Measurements from ENCODE around the gene CCDC7.
"Not testable (repeated sequence)": the region's sequence is repeated elsewhere in the genome, so short reads cannot be mapped to it uniquely, and the experiment has no call there.

CCDC7 gene

GRCh38 chr10:32699683-32700082, 253.7 kb downstream of the CCDC7 start:
- DNase-seq (ENCODE audit: low read depth in 2 of 2): not testable (repeated sequence)

GRCh38 chr10:32713560-32713959, 267.6 kb downstream of the CCDC7 start:
- DNase-seq (ENCODE audit: low read depth in 2 of 2): no peak

- DNase-seq (ENCODE audit: low read depth in 2 of 2): no peak
Measured at GRCh38 chr10:32731527-32731926, 285.6 kb downstream of the CCDC7 start.

DNA sequence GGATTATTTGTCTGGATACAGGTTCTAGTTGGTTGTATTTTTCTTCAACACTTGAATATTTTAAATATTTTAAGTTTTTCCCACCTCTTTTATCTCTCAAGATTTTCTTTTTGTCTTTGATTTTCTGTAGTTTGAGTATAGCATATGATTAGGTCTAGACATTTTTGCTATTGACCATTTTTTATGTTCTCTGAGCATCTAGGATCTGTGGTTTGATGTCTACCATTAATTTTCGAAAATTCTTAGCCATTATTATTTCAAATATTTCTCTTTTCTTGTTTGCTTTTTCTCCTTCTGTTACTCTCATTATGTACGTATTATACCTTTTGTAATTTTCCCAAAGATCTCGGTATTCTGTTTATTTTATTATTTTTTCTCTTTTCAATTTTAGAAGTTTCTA, 293.0 kb downstream of the CCDC7 start:
- no peak for DNase-seq (ENCODE audit: low read depth in 2 of 2)

GRCh38 chr10:32744321-32744720, 298.4 kb downstream of the CCDC7 start:
- no peak for DNase-seq (ENCODE audit: low read depth in 2 of 2)

DNA sequence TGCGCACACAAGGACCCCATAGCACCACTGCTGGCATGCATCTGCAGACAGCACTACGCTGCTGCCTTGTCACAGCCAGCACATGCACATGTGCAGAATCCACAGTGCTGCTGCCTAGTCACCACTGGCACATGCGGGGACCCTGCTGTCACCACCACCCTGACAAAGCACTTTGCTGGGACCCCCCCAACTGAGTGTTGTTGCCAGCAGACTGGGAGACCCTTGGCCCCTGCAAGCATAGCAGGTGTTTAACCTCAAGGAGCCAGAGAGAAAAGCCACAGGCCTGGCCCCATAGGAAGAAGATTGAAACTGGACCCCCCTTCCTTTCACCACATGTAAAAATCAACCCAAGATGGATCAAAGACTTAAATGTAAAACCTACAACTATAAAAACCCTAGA, 300.9 kb downstream of the CCDC7 start:
- no peak for DNase-seq (ENCODE audit: low read depth in 2 of 2)

GRCh38 chr10:32751582-32751981, 305.6 kb downstream of the CCDC7 start:
- DNase-seq (ENCODE audit: low read depth in 2 of 2): no peak

- not testable (repeated sequence) for DNase-seq (ENCODE audit: low read depth in 2 of 2)
Measured at GRCh38 chr10:32754900-32755299, 309.0 kb downstream of the CCDC7 start.

DNA sequence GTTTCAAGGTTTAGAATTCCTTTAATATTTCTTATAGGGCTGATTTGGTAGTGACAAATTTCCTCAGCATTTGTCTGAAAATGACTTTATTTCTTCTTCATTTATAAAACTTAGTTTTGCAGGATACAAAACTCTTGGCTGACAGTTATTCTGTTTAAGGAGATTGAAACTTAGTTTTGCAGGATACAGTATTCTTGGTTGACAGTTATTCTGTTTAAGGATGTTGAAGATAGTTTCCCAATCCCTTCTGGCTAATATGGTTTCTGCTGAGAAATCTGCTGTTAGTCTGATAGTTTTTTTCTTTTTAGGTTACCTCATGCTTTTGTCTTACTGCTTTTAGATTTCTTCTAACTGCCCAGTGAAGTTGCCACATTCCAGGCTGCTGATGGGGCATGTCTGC, 325.3 kb downstream of the CCDC7 start:
- DNase-seq (ENCODE audit: low read depth in 2 of 2): no peak

DNA sequence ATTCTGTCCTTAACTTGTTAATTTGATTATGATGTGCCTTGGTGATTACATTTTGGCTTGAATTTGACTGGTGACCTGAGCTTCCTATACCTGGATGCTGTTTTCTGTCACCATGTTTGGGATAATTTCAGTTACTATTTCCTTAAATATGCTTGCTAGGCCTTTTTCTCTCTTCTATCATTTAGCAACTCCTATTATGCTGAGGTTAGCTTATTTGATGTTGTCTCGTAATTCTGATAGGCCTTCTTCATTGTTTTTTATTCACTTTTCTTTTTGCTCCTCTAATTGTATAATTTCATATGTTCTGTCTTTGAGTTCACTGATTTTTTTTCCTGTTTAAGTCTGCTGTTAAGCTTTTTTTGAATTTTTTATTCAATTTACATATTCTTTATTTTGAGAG, 327.2 kb downstream of the CCDC7 start:
- DNase-seq (ENCODE audit: low read depth in 2 of 2): no peak

- DNase-seq (ENCODE audit: low read depth in 2 of 2): no peak
Measured at GRCh38 chr10:32786968-32787367, 341.0 kb downstream of the CCDC7 start.

DNA sequence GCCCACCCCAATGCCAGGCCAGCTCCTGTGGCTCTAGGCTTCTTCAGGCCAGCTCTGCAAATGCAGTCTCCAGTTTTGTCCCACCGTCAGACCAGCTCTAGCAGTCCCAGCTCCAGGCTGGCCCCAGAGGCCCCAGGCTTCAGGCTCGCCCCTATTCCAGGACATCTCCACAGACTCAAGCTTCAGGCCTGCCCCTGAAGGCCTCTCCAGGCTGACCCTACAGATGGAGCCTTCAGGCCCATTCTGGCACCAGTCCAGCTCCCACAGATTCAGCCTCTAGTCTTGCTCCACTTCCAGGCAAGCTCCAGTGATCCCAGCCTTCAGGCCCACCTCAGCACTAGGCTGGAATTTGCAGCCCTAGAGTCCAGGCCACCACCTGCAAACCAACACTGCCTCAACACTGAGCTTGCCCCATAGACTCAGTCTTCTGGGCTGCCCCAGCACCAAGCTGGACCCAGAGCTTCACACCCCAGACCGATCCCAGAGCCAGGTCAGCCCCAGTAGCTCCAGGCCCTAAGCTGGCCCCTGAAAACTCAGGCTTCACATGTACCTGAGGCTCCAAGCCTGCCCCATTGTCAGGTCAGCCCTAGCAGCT, 341.8 kb downstream of the CCDC7 start:
- DNase-seq (ENCODE audit: low read depth in 2 of 2): no peak

DNA sequence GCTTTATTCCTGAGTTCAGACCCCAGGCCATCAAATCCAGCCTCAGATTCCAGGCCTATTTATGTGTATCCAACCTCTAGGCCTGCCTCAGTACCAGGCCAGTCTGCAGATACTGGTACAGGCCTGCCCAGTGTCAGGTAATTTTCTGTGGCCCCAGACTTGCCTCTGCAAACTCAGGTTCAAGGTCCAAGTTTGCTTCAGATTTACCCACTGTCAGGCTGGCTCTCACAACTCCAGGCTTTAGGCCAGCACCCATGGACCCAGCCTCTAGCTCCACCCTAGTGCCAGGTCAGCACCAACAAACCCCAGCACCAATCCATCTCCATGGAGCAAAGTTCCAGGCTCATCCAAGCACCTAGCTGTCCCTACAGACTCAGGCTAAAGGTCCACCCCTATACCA, 342.4 kb downstream of the CCDC7 start:
- DNase-seq (ENCODE audit: low read depth in 2 of 2): no peak

- DNase-seq (ENCODE audit: low read depth in 2 of 2): no peak
Measured at GRCh38 chr10:32790483-32790882, 344.5 kb downstream of the CCDC7 start.

DNA sequence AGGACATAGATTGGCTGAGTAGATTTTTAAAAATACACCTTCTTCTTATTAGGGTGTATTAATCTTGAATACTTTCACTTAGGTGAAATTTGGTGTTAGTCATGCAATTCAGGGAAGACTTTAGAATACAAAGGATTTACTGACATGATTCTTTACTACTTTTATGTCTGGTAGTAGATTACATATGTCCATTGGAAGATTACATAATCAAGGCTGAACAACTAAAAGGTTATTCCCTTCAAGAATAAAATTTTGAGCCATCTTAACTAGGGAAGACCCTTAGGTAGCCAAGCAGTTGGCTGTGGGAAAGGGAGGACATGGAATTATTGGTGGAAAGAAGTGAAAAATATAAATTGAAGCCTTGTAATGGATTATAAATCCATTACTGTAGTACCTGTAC, 347.1 kb downstream of the CCDC7 start:
- DNase-seq (ENCODE audit: low read depth in 2 of 2): no peak

DNA sequence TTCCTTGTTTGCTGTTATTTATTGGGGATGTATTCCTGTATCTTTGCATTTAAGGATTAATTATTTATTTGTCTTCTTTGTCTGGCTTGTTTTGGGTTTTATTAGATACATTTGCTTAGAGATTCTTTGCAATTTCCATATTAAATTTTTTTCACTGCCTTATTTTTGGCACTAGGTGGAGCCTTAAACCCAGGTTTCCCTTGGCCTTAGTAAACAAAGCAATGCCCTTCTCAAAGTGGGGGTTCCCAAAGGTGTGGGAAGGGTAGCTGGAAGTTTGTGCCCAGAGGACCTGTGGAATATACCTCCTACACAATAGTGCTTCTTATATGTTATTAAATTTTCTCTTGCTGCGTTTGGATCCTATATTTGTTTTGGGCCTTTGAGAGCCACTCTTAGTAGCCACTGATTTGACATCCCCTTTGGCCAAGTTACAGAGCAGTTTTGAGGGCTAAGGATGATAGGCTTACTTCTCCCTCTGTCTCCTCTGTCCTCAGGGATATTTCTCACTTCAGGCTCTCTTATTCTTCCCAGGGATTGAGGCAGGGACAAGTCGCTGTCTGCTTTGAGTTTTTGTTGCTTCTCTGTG, 349.8 kb downstream of the CCDC7 start:
- peak; percentile 2 to 6 for DNase-seq (ENCODE audit: low read depth in 2 of 2)

GRCh38 chr10:32797393-32797792, 351.5 kb downstream of the CCDC7 start:
- not testable (repeated sequence) for DNase-seq (ENCODE audit: low read depth in 2 of 2)

DNA sequence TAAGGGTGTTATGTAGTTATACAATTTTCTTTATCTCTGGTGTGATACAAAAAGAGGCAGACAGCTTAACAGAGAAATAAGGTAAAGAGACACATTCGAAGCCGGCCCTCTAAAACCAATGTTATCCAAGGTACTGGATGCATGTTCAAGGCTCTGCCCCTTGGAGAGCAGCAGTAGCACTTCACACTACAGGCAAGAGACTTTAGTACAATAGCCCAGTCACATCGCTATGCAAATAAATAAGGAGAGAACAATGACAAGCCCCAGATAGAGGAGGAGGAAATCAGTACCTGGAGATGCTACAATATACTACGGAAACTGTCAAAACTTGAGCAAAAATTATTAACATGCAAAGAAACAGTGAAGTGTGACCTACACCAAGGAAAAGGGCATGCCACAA, 401.0 kb downstream of the CCDC7 start:
- DNase-seq (ENCODE audit: low read depth in 2 of 2): no peak

DNA sequence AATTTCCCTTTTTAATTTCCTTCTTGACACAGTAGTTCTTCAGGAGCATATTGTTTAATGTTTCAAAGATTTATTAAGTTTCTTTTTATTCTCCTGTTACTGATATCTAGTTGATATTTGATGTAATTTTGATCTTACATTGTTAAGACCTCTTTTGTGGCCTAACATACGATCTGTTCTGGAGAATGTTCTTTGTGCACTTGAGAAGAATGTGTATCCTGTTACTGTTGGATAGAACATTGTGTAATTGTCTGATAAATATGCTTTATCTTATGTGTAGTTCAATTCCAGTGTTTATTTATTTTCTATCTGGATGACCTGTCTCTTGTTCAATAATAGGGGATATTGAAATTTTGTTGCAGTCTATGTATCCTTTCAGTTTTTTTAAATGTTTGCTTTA, 405.4 kb downstream of the CCDC7 start:
- no peak for DNase-seq (ENCODE audit: low read depth in 2 of 2)

- no peak for DNase-seq (ENCODE audit: low read depth in 2 of 2)
Measured at GRCh38 chr10:32854435-32854834, 408.5 kb downstream of the CCDC7 start.

DNA sequence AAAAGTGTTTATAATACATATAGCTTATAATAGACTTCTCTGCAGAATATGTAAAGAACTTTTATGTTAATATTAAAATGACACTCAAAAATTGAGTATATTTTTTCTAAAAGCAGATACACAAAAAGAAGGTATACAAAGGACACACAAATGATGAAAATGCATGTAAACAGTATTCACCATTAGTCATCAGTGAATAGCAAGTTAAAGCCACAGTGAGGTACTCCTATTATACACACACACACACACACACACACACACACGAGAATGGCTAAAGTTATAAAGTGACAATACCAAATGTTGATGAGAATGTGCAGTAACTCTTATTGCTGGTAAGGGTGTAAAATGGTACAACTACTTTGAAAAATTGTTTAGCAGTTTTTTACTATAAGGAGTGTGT, 419.2 kb downstream of the CCDC7 start:
- DNase-seq (ENCODE audit: low read depth in 2 of 2): no peak

DNA sequence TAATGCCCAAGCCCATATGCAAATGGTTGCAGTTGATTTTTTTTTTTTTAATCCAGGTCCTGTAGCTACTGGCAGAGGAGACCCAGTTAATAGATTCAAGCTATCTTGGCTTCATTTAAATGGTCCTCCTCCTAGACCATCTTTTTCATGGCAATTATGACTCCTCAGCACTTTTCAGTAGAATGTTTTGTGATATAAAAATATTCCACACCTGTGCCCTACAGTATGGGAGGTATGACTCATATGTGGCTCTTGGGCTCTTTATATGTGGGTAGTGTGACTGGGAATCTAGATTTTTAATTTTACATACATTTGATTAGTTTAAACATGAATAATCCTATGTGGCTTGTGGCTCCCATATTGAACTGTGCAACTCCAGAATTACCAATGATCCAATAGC, 432.0 kb downstream of the CCDC7 start:
- DNase-seq (ENCODE audit: low read depth in 2 of 2): no peak

GRCh38 chr10:32878646-32879045, 432.7 kb downstream of the CCDC7 start:
- DNase-seq (ENCODE audit: low read depth in 2 of 2): no peak

DNA sequence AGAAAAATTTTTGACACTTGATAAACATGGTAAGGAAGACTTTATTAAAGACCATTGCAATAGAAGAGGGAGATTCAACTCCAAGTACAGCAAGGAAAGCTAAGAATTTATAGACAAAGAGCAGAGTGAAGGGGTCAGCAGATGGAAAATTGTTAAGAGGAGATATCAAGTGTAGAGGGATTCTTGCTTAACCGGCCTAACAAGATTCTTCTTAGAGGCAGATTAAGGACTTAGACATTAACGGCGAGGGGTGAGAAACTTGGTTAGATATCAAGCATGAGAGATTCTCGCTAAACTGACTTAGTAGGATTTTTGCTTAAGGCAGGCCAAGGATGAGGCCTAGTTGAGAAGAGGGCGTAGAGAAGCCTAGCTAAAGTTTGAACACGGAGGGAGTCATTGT, 436.1 kb downstream of the CCDC7 start:
- DNase-seq (ENCODE audit: low read depth in 2 of 2): no peak

All from fibroblast of skin of left biceps (primary cell).